WTC11 (cell line): ENCODE data around the gene ARPC5. TPM values are rescaled to one million over a fixed set of nuclear protein-coding genes. Genes with fewer than 3 reads are reported as not detected.

Experiments
- ATAC-seq: fragments of 200-7000 bp; cut with Tn5 transposase; 2 replicates; pipeline ENCODE4 v1.10.0; 2021; ENCODE audit warnings: mild to moderate bottlenecking, moderate library complexity
- CTCF ChIA-PET: fragments of 300-600 bp; sonication (Branson Sonifier 250); formaldehyde crosslinking; loops from one replicate; lab custom pipeline; 2021; ENCODE audit warnings: antibody characterized with exemption; lab: Charles Lee
- POLR2A ChIA-PET: fragments of 350-600 bp; sonication (Branson Sonifier 250); formaldehyde crosslinking; loops from one replicate; lab custom pipeline; 2021; ENCODE audit warnings: antibody characterized with exemption; lab: Charles Lee
- DNase-seq: peaks from one replicate; pipeline ENCODE4 v3.0.0; 2021; ENCODE audit warnings: low spot score
- H3K27ac Mint-ChIP-seq: 2 replicates; pipeline ENCODE4 v1.8.0; 2021; ENCODE audit warnings: mixed read lengths
- H3K27me3 Mint-ChIP-seq: 2 replicates; pipeline ENCODE4 v1.8.0; 2021; ENCODE audit warnings: low read depth, mild to moderate bottlenecking, moderate library complexity, mixed read lengths
- H3K36me3 Mint-ChIP-seq: 2 replicates; pipeline ENCODE4 v1.8.0; 2021; ENCODE audit warnings: mixed read lengths
- H3K4me1 Mint-ChIP-seq: 2 replicates; pipeline ENCODE4 v1.8.0; 2022; ENCODE audit warnings: mixed read lengths
- H3K4me3 Mint-ChIP-seq: 2 replicates; pipeline ENCODE4 v1.8.0; 2021; ENCODE audit warnings: mild to moderate bottlenecking, moderate library complexity, mixed read lengths
- H3K9me3 Mint-ChIP-seq: 2 replicates; pipeline ENCODE4 v1.8.0; 2021; ENCODE audit warnings: mixed read lengths
- ATF2 ChIP-seq: sonication (generic); formaldehyde crosslinking; IDR thresholded peaks from 2 replicates; pipeline ENCODE4 v1.8.1; 2022; ENCODE audit warnings: low read depth, missing genetic modification reagents, borderline replicate concordance
- CDX4 ChIP-seq: fragments of 250-450 bp; sonication (Bioruptor Pico); IDR thresholded peaks from 2 replicates; pipeline ENCODE4 v1.9.0; 2021; ENCODE audit warnings: moderate library complexity, mild to moderate bottlenecking, inconsistent platforms, borderline replicate concordance
- CREM ChIP-seq: sonication (generic); formaldehyde crosslinking; IDR thresholded peaks from 2 replicates; pipeline ENCODE4 v1.8.1; 2022; ENCODE audit warnings: mild to moderate bottlenecking, missing genetic modification reagents, moderate library complexity
- FOXK1 ChIP-seq: sonication (generic); formaldehyde crosslinking; IDR thresholded peaks from 2 replicates; pipeline ENCODE4 v1.8.0; 2022; ENCODE audit warnings: mild to moderate bottlenecking, moderate library complexity, missing genetic modification reagents
- FOXP4 ChIP-seq: sonication (generic); formaldehyde crosslinking; IDR thresholded peaks from 2 replicates; pipeline ENCODE4 v1.8.0; 2022; ENCODE audit warnings: mild to moderate bottlenecking, missing genetic modification reagents
- MLX ChIP-seq: sonication (generic); formaldehyde crosslinking; IDR thresholded peaks from 2 replicates; pipeline ENCODE4 v1.8.1; 2023; ENCODE audit warnings: mild to moderate bottlenecking, missing genetic modification reagents, moderate library complexity
- MXD4 ChIP-seq: fragments of 250-450 bp; sonication (Bioruptor Pico); IDR thresholded peaks from 2 replicates; pipeline ENCODE4 v1.8.0; 2021; ENCODE audit warnings: mild to moderate bottlenecking, moderate library complexity, borderline replicate concordance
- NR1H2 ChIP-seq: sonication (generic); formaldehyde crosslinking; IDR thresholded peaks from 2 replicates; pipeline ENCODE4 v1.9.0; 2021; ENCODE audit warnings: mild to moderate bottlenecking, moderate library complexity, missing genetic modification reagents
- NR2C2 ChIP-seq: sonication (generic); formaldehyde crosslinking; IDR thresholded peaks from 2 replicates; pipeline ENCODE4 v1.8.0; 2022; ENCODE audit warnings: mild to moderate bottlenecking, missing genetic modification reagents
- PREB ChIP-seq: sonication (generic); formaldehyde crosslinking; IDR thresholded peaks from 2 replicates; pipeline ENCODE4 v1.8.1; 2022; ENCODE audit warnings: mild to moderate bottlenecking, missing genetic modification reagents, moderate library complexity, borderline replicate concordance
- SMAD4 ChIP-seq: sonication (generic); formaldehyde crosslinking; IDR thresholded peaks from 2 replicates; pipeline ENCODE4 v1.8.0; 2022; ENCODE audit warnings: mild to moderate bottlenecking, missing genetic modification reagents
- SOX15 ChIP-seq: fragments of 250-450 bp; sonication (Bioruptor Pico); IDR thresholded peaks from 2 replicates; pipeline ENCODE4 v1.9.0; 2021; ENCODE audit warnings: mild to moderate bottlenecking
- SP1 ChIP-seq: sonication (generic); formaldehyde crosslinking; conservative IDR thresholded peaks from 2 replicates; pipeline ENCODE4 v1.8.1; 2022; ENCODE audit warnings: missing genetic modification reagents
- USF1 ChIP-seq: sonication (generic); formaldehyde crosslinking; IDR thresholded peaks from 2 replicates; pipeline ENCODE4 v1.8.0; 2022; ENCODE audit warnings: mild to moderate bottlenecking, missing genetic modification reagents
- ZBTB21 ChIP-seq: sonication (generic); formaldehyde crosslinking; IDR thresholded peaks from 2 replicates; pipeline ENCODE4 v1.8.1; 2023; ENCODE audit warnings: mild to moderate bottlenecking, missing genetic modification reagents, borderline replicate concordance
- ZNF317 ChIP-seq: sonication (generic); formaldehyde crosslinking; IDR thresholded peaks from 2 replicates; pipeline ENCODE4 v1.8.1; 2023; ENCODE audit warnings: low read depth, mild to moderate bottlenecking, moderate library complexity, missing genetic modification reagents, borderline replicate concordance
- ZNF396 ChIP-seq: fragments of 250-450 bp; sonication (Bioruptor Pico); IDR thresholded peaks from 2 replicates; pipeline ENCODE4 v1.8.0; 2021; ENCODE audit warnings: mild to moderate bottlenecking, moderate library complexity, borderline replicate concordance
- ZNF671 ChIP-seq: fragments of 250-450 bp; sonication (Bioruptor Pico); IDR thresholded peaks from 2 replicates; pipeline ENCODE4 v1.8.0; 2021; ENCODE audit warnings: mild to moderate bottlenecking
- total RNA-seq: library from RNA; stranded (reverse); gene quantifications from 3 replicates; pipeline ENCODE4 v1.2.3, GENCODE V29; 2021

The ARPC5 gene
- total RNA-seq, 1 experiment from 2014 or later, result 51.7 TPM

- no peak for ATAC-seq
Observed at GRCh38 chr1:183585038-183585437, 50.5 kb downstream of the ARPC5 start.

GRCh38 chr1:183584147-183584546 is 51.4 kb downstream of the ARPC5 start:
- H3K36me3 Mint-ChIP-seq, result no peaks in the 10 kb centered on the region
- CTCF ChIA-PET, result no interaction called here
- no peaks in the 10 kb centered on the region for H3K27me3 Mint-ChIP-seq
- DNase-seq, result no peak
- POLR2A ChIA-PET, result no interaction called here
- no peak overlapping the region for H3K27ac Mint-ChIP-seq
- no peak for TF ChIP-seq FOXP4 (CRISPR knock-in tag)
- TF ChIP-seq NR1H2 (CRISPR knock-in tag), result no peak
- TF ChIP-seq PREB (CRISPR knock-in tag), result no peak
- TF ChIP-seq NR2C2, result no peak
- no peak for TF ChIP-seq SOX15 (CRISPR knock-in tag)
- no peak for TF ChIP-seq MLX (CRISPR knock-in tag)
- no peak for TF ChIP-seq FOXK1 (CRISPR knock-in tag)
- H3K9me3 Mint-ChIP-seq, result no peaks in the 10 kb centered on the region
- no peak for ATAC-seq
- peaks cover 16% of the 10 kb centered on the region for H3K4me1 Mint-ChIP-seq
- H3K4me3 Mint-ChIP-seq, result no peak overlapping the region

More at GRCh38 chr1:183585038-183585437, 50.5 kb downstream of the ARPC5 start:
- DNase-seq, result no peak
- H3K36me3 Mint-ChIP-seq, result no peaks in the 10 kb centered on the region
- H3K4me3 Mint-ChIP-seq, result no peak overlapping the region
- no peak overlapping the region; the same call in 1 of the 2 replicates for H3K27ac Mint-ChIP-seq
- CTCF ChIA-PET, result no interaction called here
- no peaks in the 10 kb centered on the region for H3K27me3 Mint-ChIP-seq
- POLR2A ChIA-PET, result no interaction called here
- no peak for TF ChIP-seq MXD4 (CRISPR knock-in tag)
- TF ChIP-seq SMAD4 (CRISPR knock-in tag), result no peak
- TF ChIP-seq CDX4, result no peak
- TF ChIP-seq CREM (CRISPR knock-in tag), result no peak
- TF ChIP-seq ZNF317, result no peak
- TF ChIP-seq ATF2 (CRISPR knock-in tag), result no peak
- no peak for TF ChIP-seq ZNF396 (CRISPR knock-in tag)
- TF ChIP-seq SP1 (CRISPR knock-in tag), result no peak
- no peak for TF ChIP-seq ZBTB21 (CRISPR knock-in tag)
- TF ChIP-seq USF1 (CRISPR knock-in tag), result no peak
- no peak for TF ChIP-seq ZNF671
- peaks cover 25% of the 10 kb centered on the region for H3K4me1 Mint-ChIP-seq
- H3K9me3 Mint-ChIP-seq, result no peaks in the 10 kb centered on the region
